Stimulated activated effector memory CD8-positive, alpha-beta T cell treated with anti-CD3 and anti-CD28 coated beads, Interleukin-12 subunit alpha, Interleukin-12 subunit beta, amount 100 ng/mL, for 72 hours (primary cell): ENCODE data around the gene TRIM2.

ENCODE experiments used
- ATAC-seq: fragments of 150-1000 bp; cut with Tn5 transposase; 2 replicates; pipeline ENCODE4 v1.10.0; 2021
- DNase-seq, 2 donors: peaks; one replicate each; pipeline ENCODE4 v3.0.0; 2021 to 2022; ENCODE audit warnings: low spot score in 2 of 2
- H3K27ac Mint-ChIP-seq: one replicate; pipeline ENCODE4 v1.8.0; 2022; ENCODE audit warnings: mild to moderate bottlenecking, mixed read lengths
- H3K36me3 Mint-ChIP-seq: one replicate; pipeline ENCODE4 v1.8.0; 2022; ENCODE audit warnings: mild to moderate bottlenecking, mixed read lengths
- H3K4me1 Mint-ChIP-seq: one replicate; pipeline ENCODE4 v1.8.0; 2022; ENCODE audit warnings: mixed read lengths
- H3K4me3 Mint-ChIP-seq: one replicate; pipeline ENCODE4 v1.8.0; 2022; ENCODE audit warnings: mild to moderate bottlenecking, mixed read lengths
- H3K9me3 Mint-ChIP-seq: one replicate; pipeline ENCODE4 v1.8.0; 2022; ENCODE audit warnings: mixed read lengths

The TRIM2 gene

GRCh38 chr4:153266988-153267387, 62.7 kb downstream of the TRIM2 start:
- Mint-ChIP-seq H3K4me1 (no peaks in the 10 kb centered on the region), H3K9me3 (no peaks in the 10 kb centered on the region), H3K27ac (no peak overlapping the region), H3K36me3 (no peaks in the 10 kb centered on the region), H3K4me3 (no peak overlapping the region)
- no peak for DNase-seq
- ATAC-seq = no peak

DNA sequence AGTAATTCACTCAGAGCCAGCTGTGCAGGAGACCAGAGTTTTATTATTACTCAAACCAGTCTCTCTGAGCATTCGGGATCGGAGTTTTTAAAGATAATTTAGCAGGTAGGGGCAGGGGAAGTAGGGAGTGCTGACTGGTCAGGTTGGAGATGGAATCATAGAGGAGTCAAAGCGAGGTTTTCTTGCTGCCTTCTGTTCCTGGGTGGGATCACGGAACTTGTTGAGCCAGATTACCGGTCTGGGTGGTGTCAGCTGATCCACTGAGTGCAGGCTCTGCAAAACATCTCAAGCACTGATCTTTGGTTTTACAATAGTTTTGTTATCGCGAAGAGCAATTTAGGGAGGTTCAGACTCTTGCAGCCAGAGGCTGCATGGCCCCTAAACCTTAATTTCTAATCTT, 63.6 kb downstream of the TRIM2 start:
- Mint-ChIP-seq H3K4me1 (no peaks in the 10 kb centered on the region), H3K27ac (no peak overlapping the region), H3K4me3 (no peak overlapping the region)

DNA sequence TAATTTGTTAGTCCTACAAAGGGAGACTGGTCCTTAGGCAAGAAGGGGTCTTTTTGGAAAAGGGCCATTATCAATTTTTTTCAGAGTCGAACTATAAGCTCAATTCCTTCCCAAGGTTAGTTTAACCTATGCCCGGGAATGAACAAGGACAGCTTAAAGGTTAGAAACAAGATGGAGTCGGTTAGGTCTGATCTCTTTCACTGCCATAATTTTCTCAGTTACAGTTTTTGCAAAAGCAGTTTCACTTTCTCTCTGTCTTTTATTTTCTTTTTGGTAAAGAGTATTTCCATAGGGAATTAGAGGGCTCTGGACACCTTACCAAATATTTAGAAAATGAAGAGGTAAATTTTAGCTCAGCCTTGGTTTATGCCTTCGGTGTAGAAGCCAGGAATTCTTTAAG, 64.1 kb downstream of the TRIM2 start:
- Mint-ChIP-seq H3K36me3 (no peaks in the 10 kb centered on the region), H3K4me1 (no peaks in the 10 kb centered on the region), H3K27ac (no peak overlapping the region), H3K9me3 (no peaks in the 10 kb centered on the region), H3K4me3 (no peak overlapping the region)
- no peak for ATAC-seq
- DNase-seq = no peak

More for the DNA sequence above, 63.6 kb downstream of the TRIM2 start:
- Mint-ChIP-seq H3K9me3 (no peaks in the 10 kb centered on the region), H3K36me3 (no peaks in the 10 kb centered on the region)
- ATAC-seq (no peak), DNase-seq (no peak)

DNA sequence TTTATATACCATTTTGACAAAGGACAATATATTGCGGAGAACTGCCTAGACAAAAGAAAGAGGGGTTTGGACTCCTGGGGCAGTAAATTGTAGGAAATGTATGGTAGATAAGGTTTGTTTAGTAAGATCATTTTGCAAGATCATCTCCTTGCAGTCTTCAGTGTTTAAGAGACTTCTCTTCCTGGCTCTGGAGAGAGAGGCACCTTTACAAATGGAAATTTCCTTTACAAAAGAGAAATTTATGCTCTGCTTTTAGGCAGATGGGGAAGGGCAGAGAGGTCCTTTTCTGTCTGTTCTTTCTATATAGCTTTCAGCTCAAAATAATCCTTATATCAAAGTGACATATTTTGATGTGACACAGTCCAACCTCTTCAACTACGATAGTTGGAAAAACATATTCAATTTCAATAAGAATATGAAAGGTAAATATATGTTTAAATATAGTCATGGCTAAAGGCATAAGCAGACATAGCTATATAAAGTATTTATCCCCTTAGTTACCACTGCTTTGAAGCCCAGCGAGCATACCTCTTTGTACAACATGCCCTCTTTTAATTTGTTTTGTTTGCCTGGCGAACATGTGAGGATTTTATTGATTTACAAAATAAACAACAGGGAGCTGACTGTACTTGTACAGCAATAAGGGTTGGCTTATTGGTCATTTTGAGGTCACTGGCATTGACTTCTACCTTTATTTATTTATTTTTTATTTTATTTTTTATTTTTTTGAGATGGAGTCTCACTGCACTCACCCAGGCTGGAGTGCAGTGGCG, 65.2 kb downstream of the TRIM2 start:
- Mint-ChIP-seq H3K4me1 (no peaks in the 10 kb centered on the region), H3K27ac (no peak overlapping the region), H3K9me3 (no peaks in the 10 kb centered on the region), H3K36me3 (no peaks in the 10 kb centered on the region), H3K4me3 (no peak overlapping the region)
- no peak for DNase-seq
- ATAC-seq = no peak

- H3K4me3 Mint-ChIP-seq = no peak overlapping the region
- no peaks in the 10 kb centered on the region for H3K4me1 Mint-ChIP-seq
- H3K9me3 Mint-ChIP-seq = no peaks in the 10 kb centered on the region
- DNase-seq (no peak), ATAC-seq (no peak)
- no peak overlapping the region for H3K27ac Mint-ChIP-seq
- H3K36me3 Mint-ChIP-seq = no peaks in the 10 kb centered on the region
Measured at GRCh38 chr4:153270361-153270760, 66.1 kb downstream of the TRIM2 start.

GRCh38 chr4:153271820-153272219, 67.6 kb downstream of the TRIM2 start:
- H3K27ac Mint-ChIP-seq = no peak overlapping the region

GRCh38 chr4:153273751-153274150, 69.5 kb downstream of the TRIM2 start:
- Mint-ChIP-seq H3K4me3 (no peak overlapping the region), H3K36me3 (no peaks in the 10 kb centered on the region), H3K27ac (no peak overlapping the region), H3K9me3 (no peaks in the 10 kb centered on the region), H3K4me1 (no peaks in the 10 kb centered on the region)
- ATAC-seq = no peak
- DNase-seq = no peak

More at GRCh38 chr4:153271820-153272219, 67.6 kb downstream of the TRIM2 start:
- ATAC-seq = no peak
- DNase-seq = no peak
- Mint-ChIP-seq H3K4me3 (no peak overlapping the region), H3K9me3 (no peaks in the 10 kb centered on the region), H3K36me3 (no peaks in the 10 kb centered on the region), H3K4me1 (no peaks in the 10 kb centered on the region)

GRCh38 chr4:153274967-153275366, 70.7 kb downstream of the TRIM2 start:
- Mint-ChIP-seq H3K9me3 (no peaks in the 10 kb centered on the region), H3K4me3 (no peak overlapping the region), H3K36me3 (no peaks in the 10 kb centered on the region), H3K4me1 (no peaks in the 10 kb centered on the region), H3K27ac (no peak overlapping the region)
- peak; percentile 39 for ATAC-seq
- no peak for DNase-seq

- no peaks in the 10 kb centered on the region for H3K4me1 Mint-ChIP-seq
- no peak for DNase-seq
- no peaks in the 10 kb centered on the region for H3K36me3 Mint-ChIP-seq
- no peak overlapping the region for H3K4me3 Mint-ChIP-seq
- no peaks in the 10 kb centered on the region for H3K9me3 Mint-ChIP-seq
- no peak overlapping the region for H3K27ac Mint-ChIP-seq
- no peak for ATAC-seq
Measured at GRCh38 chr4:153275380-153276276, 71.4 kb downstream of the TRIM2 start.

- ATAC-seq (no peak), DNase-seq (no peak)
- no peaks in the 10 kb centered on the region for H3K9me3 Mint-ChIP-seq
- H3K4me3 Mint-ChIP-seq = no peak overlapping the region
- H3K4me1 Mint-ChIP-seq = no peaks in the 10 kb centered on the region
- no peak overlapping the region for H3K27ac Mint-ChIP-seq
- no peaks in the 10 kb centered on the region for H3K36me3 Mint-ChIP-seq
Measured at GRCh38 chr4:153276971-153277370, 72.7 kb downstream of the TRIM2 start.

GRCh38 chr4:153281476-153281875, 77.2 kb downstream of the TRIM2 start:
- Mint-ChIP-seq H3K36me3 (no peaks in the 10 kb centered on the region), H3K27ac (no peak overlapping the region), H3K9me3 (no peaks in the 10 kb centered on the region), H3K4me3 (no peak overlapping the region), H3K4me1 (no peaks in the 10 kb centered on the region)
- DNase-seq (no peak), ATAC-seq (no peak)

GRCh38 chr4:153282023-153282422, 77.8 kb downstream of the TRIM2 start:
- Mint-ChIP-seq H3K9me3 (no peaks in the 10 kb centered on the region), H3K36me3 (no peaks in the 10 kb centered on the region), H3K4me3 (no peak overlapping the region), H3K4me1 (no peaks in the 10 kb centered on the region), H3K27ac (no peak overlapping the region)
- DNase-seq (no peak), ATAC-seq (no peak)

- Mint-ChIP-seq H3K4me3 (no peak overlapping the region), H3K9me3 (no peaks in the 10 kb centered on the region), H3K36me3 (no peaks in the 10 kb centered on the region), H3K27ac (no peak overlapping the region), H3K4me1 (no peaks in the 10 kb centered on the region)
- no peak for ATAC-seq
- no peak for DNase-seq
Measured at GRCh38 chr4:153283260-153283659, 79.0 kb downstream of the TRIM2 start.

DNA sequence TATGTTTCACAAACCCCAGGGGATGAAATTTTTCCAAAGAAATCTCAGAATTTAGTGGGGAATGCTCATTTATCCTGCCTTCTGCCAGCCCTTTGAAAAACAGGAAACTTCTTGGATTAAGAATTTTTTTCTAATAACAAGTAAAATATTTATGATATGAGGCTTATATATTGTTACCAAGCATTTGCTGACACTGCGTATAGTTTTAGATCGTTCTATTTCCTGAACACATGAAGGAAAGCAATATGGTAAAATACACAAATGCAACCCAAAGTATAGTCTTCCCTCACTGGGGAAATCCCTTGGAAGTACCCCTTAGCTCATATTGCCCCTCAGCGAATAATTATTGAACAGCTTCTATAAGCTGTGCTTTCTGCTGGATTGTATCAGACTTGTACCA, 85.9 kb downstream of the TRIM2 start:
- Mint-ChIP-seq H3K4me3 (no peak overlapping the region), H3K27ac (no peak overlapping the region)

DNA sequence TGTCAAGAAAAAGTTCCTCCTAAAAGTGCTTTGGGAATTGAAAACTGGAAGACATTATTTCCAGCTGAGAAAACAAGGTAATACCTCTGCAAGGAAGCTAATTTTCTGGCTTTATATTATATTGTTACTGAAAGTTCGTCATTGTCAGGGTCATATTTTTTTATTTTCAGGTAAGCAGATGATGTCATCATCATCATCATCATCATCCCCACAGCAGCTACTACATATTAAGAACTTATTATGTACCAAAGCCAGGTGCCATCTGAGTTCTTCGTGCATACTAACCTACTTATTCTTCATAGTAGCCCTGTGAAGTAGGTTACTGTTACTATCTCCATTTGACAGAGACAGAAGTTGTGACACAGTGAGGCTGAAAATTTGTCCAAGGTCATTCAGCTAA, 87.3 kb downstream of the TRIM2 start:
- no peak overlapping the region for H3K4me3 Mint-ChIP-seq
- ATAC-seq = no peak
- no peaks in the 10 kb centered on the region for H3K36me3 Mint-ChIP-seq
- H3K4me1 Mint-ChIP-seq = no peaks in the 10 kb centered on the region
- no peak for DNase-seq
- H3K27ac Mint-ChIP-seq = no peak overlapping the region
- H3K9me3 Mint-ChIP-seq = no peaks in the 10 kb centered on the region

More for the DNA sequence above, 85.9 kb downstream of the TRIM2 start:
- Mint-ChIP-seq H3K36me3 (no peaks in the 10 kb centered on the region), H3K9me3 (no peaks in the 10 kb centered on the region), H3K4me1 (no peaks in the 10 kb centered on the region)
- DNase-seq (no peak), ATAC-seq (no peak)
